SH-SY5Y (cell line): Measurements from ENCODE around the gene SLC4A5.

Source experiments
- GATA2 ChIP-seq: IDR thresholded peaks from 2 replicates; pipeline ENCODE4 v1.6.1; 2011; ENCODE audit warnings: mild to moderate bottlenecking, low read depth, low read length
- GATA3 ChIP-seq: IDR thresholded peaks from 2 replicates; pipeline ENCODE4 v1.6.1; 2011; ENCODE audit warnings: low read depth, mild to moderate bottlenecking, low read length, moderate library complexity

DNA sequence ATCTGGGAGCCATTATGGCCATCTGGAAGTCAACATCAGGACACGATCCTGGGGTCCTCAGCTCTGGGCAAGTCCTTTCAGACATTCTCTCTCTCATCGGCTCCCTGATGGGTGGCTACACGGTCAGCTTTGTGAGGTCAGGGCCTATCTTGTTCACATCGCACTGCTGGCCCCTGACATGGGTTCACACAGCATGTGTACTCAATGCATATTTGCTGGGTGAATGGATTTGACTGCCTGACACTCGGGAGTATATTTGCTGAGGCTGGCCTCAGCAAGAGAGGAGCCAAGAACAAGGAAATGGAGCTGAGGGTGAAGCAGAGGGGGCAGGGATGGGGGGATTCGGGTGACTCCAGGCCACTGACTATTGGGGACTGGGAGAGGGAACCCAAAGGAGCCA, 50.5 kb downstream of the SLC4A5 start:
- no peak for TF ChIP-seq GATA2
- TF ChIP-seq GATA3, result no peak
